ENCODE data around the gene JTB.

JTB gene

DNA sequence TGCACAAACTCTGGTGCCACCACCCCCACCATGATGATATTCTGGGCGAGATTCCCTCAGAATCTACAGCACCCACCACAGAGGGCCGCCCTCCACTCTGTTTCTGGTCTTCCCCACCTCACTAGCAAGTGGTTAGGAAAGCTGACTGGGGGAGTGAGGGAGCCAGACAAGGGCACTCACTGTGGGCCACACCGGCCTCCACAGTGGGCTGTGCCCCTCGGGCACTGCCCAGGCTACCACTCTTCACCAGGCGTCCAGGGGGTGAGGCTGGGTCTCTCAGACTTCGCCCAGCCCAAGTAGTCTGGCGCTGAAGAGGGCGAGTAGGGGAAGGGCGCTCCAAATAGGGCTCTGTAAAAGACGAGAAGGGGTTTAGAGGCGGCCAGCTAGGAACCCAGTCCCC lies 43.5 kb downstream of the JTB start:
- H3K4me3 ChIP-seq (ENCODE audit: control insufficient read depth, low read depth, low read length): no peak overlapping the region
- TF ChIP-seq, protein P1, sequence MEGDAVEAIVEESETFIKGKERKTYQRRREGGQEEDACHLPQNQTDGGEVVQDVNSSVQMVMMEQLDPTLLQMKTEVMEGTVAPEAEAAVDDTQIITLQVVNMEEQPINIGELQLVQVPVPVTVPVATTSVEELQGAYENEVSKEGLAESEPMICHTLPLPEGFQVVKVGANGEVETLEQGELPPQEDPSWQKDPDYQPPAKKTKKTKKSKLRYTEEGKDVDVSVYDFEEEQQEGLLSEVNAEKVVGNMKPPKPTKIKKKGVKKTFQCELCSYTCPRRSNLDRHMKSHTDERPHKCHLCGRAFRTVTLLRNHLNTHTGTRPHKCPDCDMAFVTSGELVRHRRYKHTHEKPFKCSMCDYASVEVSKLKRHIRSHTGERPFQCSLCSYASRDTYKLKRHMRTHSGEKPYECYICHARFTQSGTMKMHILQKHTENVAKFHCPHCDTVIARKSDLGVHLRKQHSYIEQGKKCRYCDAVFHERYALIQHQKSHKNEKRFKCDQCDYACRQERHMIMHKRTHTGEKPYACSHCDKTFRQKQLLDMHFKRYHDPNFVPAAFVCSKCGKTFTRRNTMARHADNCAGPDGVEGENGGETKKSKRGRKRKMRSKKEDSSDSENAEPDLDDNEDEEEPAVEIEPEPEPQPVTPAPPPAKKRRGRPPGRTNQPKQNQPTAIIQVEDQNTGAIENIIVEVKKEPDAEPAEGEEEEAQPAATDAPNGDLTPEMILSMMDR (conservative IDR thresholded peaks at IDR 0.05; ENCODE audit: control insufficient read depth, insufficient read depth, low read depth, low read length): no peak
- no peak for DNase-seq (ENCODE audit: low read depth)

DNA sequence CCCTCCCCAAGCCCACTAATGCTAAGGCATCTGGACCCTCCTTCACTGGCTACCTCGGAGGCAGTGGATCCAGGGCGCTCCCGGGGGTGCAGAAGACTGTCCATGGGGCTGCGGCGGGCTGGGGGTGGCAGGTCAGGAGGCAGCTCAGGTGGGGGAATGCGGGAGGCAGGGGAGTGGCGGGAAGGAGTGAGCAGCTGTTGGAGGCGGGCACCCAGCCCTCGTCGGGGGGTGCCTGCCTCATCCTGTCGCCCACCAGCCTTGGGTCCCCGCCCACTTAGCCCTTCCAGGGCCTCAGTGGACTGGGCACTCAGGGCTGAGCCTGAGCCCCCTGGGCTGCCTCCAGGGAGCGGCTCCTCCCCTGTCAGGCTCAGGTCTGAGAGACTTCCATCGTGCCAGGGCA lies 44.0 kb downstream of the JTB start:
- TF ChIP-seq, protein P1 (conservative IDR thresholded peaks at IDR 0.05; ENCODE audit: control insufficient read depth, insufficient read depth, low read depth, low read length): no peak
- DNase-seq (ENCODE audit: low read depth): no peak
- H3K4me3 ChIP-seq (ENCODE audit: control insufficient read depth, low read depth, low read length): no peak overlapping the region

DNA sequence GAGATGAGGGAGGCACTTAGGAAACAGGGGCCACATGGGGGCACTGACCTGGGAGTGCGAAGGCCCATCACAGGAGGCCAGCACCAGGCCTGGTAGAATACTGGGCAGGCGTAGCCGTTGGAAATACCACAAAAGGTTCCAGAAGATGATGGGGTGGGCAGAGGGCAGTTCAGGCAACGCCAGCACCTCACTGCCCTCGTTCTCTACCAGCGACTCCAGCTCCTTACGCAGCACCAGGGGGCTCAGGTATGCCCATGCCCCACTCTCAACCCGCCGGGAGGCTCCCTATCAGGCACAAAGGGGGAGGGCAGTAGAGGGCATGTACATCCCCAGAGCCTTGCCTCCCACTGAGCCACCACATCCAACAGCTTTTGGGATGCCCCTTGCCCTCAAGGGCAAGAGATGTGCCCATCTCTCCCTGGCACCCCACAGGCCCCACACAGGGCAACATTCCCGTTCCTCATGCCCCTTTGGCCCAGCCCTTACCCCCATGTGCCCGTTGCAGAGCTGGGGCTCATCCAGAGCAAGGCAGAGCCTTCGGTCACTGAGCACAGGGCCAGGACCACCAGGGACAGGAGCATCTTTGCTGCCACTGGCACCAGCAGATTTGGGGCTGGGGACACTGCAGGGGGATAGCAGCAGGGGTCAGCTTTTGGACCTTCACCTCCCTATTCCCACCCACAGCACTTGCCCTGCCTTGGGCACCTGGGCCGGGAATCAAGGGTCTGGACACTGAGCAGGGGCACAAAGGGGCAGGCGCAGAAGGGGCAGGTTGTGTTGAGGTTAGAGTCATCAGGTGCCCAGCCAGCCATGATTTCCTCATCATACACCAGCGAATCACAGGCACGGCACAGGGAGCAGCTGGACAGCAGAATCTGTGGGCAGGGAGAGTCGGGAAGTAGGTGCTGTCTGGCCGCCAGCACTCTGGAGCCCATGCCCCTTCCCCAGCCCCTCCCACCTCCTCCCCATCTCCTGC lies 45.0 kb downstream of the JTB start:
- TF ChIP-seq, protein P1 (conservative IDR thresholded peaks at IDR 0.05; ENCODE audit: control insufficient read depth, insufficient read depth, low read depth, low read length): no peak
- H3K4me3 ChIP-seq (ENCODE audit: control insufficient read depth, low read depth, low read length): no peak overlapping the region
- DNase-seq (ENCODE audit: low read depth): no peak

DNA sequence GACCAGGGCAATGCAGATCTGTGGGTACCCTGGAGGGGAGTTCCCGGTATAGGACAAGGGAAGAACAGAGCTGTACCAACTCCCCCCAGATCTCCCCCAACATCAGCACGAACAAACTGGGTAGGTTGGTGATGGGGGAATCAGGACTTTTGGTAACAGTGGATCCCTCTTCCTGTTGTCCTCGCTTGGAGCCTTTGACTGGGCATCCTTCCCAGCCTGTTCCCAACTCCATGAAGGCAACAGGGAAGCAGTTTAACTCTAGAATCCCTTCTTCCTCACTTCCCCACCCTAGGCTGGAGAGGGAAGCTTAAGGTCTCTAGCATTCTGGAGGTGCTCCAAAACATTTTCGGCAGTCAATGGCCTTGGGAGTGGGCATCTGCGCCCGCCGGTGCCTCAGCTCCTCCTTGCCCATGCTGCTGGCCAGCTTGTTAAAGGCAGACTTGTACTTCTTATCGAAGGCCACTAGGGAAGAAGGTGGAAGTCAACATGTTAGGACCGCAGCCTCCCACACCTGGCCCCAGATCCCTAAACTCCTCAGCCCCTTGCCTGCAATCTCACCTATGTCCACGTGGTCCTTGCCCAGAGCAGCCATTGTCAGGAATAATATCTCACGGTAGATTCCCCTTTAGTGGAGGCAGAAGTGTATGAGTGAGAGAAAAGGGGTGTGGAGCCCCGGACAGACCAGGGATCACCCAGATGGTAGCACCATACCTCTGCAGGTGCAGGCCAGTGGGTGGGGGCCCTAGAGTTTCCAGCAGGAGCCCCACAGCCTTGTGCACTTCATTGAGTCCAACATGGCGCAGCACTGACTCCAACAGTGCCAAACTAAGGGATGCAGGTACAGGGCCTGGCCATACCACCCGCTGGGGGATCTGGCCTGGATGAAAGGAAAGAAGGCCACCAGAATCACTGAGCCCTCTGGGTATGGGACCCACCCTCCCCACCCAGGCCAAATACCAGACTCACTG lies 47.2 kb downstream of the JTB start:
- TF ChIP-seq, protein P1 (conservative IDR thresholded peaks at IDR 0.05; ENCODE audit: control insufficient read depth, insufficient read depth, low read depth, low read length): no peak
- no peak for DNase-seq (ENCODE audit: low read depth)
- no peak overlapping the region for H3K4me3 ChIP-seq (ENCODE audit: control insufficient read depth, low read depth, low read length)

DNA sequence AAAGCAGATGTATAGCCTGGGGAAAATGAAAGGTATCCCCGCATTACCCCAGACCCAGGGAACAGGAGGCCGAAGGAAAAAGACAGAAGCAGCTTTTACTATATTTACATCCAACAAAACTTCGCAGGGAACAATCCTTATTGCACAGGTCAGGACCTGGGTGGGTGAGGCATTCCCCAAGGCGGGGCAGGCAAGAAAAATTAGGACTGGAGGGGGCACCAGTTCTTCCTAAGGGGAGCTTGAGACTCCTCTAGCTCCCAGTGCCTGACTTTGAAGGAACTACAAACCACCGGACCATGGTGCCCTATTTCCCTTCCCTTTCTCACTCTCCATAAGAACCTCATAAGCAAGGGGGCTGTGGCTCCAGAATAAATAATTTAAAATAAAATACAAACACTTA lies 48.0 kb downstream of the JTB start:
- no peak for DNase-seq (ENCODE audit: low read depth)
- TF ChIP-seq, protein P1 (conservative IDR thresholded peaks at IDR 0.05; ENCODE audit: control insufficient read depth, insufficient read depth, low read depth, low read length): no peak

DNA sequence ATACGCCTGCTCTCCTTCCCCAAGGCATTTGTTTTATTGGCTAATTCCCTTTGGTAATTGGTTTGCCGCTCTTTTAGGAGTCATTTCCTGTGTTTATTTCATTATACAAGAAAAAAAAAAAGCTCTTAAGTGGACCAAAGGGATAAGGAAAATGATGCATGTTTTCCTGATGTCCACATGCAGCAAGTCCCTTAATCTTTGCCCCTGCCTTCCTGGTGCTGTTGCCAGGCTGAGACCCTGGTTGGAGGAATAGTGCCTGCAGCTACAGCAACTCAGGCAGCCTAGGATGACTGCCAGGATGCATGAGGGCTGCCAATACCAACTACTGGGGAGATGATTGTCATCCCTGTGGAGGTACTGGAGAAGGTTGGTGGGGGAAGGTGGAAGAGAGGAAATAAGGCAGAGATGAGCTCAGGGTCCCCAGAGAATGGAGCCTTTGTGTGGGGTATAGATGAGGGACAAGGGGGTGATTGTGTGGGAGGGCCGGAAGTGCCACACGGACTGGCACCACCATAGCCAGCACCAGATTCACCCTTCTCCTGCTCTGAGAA lies 48.6 kb downstream of the JTB start:
- no peak overlapping the region for H3K4me3 ChIP-seq (ENCODE audit: control insufficient read depth, low read depth, low read length)
- TF ChIP-seq, protein P1 (conservative IDR thresholded peaks at IDR 0.05; ENCODE audit: control insufficient read depth, insufficient read depth, low read depth, low read length): no peak
- DNase-seq (ENCODE audit: low read depth): peak; percentile 67

More for the DNA sequence above, 48.0 kb downstream of the JTB start:
- no peak overlapping the region for H3K4me3 ChIP-seq (ENCODE audit: control insufficient read depth, low read depth, low read length)

Measured in fibroblast of mammary gland (primary cell).